GM18951 (cell line): Measurements from ENCODE around the gene MCM8.
"Not testable (repeated sequence)": the region's sequence is repeated elsewhere in the genome, so short reads cannot be mapped to it uniquely, and the experiment has no call there.

Experiments
- POLR2A ChIP-seq: IDR thresholded peaks from 4 replicates; pipeline ENCODE4 v1.6.1; 2011; ENCODE audit warnings: mild to moderate bottlenecking; ENCODE audit not compliant: insufficient read length, insufficient read depth; ENCODE audit errors: extremely low read depth
- in situ Hi-C: fragments of 300-500 bp; cut with MboI; formaldehyde crosslinking; loops from one replicate; pipeline ENCODE4 v1.12.0; 2022; ENCODE audit warnings: low sequenced_read_pairs, mixed read lengths, inconsistent platforms; ENCODE audit not compliant: unreplicated experiment

MCM8 gene

DNA sequence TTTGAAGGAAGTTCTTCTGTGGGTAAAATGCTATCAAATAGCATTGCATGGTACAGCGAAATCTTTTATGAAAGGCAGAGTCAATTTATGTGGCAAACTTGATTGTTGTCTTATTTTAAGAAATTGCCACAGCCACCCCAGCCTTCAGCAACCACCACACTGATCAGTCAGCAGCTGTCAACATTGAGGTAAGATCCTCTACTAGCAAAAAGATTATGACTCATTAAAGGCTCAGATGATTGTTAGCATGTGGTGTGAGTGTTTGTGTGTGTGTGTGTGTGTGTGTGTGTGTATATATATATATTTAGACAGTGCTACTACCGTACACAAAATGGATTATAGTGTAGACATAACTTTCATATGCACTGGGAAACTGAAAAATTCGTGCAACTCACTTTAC, 75.6 kb downstream of the MCM8 start:
- TF ChIP-seq POLR2A, result no peak
- in situ Hi-C loops, result no loop called here

DNA sequence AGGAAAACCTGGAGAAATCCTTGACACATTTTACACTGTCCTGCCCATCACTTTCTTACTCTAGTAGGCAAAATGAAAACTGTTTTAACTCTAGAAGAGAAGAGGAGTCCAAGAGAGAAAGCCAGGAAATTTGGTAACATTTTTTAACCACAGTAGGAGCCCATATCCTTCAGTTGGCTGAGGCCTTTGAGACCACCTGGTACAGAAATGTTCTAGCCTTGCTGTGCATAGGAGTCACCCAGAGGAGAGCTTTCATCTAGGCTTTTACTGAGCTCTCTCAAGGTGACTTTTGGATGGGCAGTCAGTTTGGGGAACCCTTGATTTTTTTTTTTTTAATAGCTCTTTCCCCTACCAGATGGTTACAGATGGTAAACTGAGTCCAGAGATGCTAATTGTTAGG, 78.4 kb downstream of the MCM8 start:
- in situ Hi-C loops, result no loop called here
- TF ChIP-seq POLR2A, result no peak

GRCh38 chr20:6029538-6029937, 79.1 kb downstream of the MCM8 start:
- no peak for TF ChIP-seq POLR2A
- in situ Hi-C loops, result no loop called here

DNA sequence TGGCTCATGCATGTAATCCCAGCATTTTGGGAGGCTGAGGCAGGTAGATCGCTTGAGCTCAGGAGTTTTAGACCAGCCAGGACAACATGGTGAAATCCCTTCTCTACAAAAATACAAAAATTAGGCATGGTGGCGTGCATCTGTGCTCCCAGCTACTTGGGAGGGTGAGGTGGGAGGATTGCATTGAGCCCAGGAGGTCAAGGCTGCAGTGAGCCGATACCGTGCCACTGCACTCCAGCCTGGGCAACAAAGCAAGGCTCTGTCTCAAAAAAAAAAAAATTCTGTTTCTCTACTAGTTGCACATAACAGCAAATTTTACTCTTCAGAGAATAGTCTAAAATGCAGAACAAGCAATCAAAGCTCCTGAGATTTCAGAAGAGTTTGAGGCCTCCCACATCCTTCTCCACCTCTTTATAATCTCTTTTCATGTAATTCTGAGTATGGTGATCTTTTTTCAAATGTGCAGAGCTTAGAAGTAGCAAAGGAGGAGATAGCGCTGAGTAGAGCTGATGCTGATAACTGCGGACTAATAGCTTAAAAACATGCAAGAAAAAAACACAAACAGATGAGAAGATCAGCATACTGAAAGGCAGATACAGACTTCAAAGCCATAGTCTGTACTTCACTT, 80.1 kb downstream of the MCM8 start:
- in situ Hi-C loops, result no loop called here
- no peak for TF ChIP-seq POLR2A

DNA sequence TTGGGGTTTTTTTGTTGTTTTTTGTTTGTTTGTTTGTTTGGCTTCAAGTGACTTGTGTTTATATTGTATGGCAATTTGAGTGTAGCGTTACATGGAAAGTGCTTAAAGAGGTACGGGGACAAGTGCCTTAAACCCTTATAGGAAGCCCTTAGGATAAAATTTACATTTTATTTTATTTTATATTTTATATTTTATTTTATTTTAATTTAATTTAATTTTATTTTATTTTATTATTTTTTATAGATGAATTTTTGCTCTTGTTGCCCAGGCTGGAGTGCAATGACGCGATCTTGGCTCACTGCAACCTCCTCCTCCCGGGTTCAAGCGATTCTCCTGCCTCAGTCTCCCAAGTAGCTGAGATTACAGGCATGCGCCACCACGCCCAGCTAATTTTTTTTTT, 82.5 kb downstream of the MCM8 start:
- in situ Hi-C loops, result not testable (repeated sequence)

DNA sequence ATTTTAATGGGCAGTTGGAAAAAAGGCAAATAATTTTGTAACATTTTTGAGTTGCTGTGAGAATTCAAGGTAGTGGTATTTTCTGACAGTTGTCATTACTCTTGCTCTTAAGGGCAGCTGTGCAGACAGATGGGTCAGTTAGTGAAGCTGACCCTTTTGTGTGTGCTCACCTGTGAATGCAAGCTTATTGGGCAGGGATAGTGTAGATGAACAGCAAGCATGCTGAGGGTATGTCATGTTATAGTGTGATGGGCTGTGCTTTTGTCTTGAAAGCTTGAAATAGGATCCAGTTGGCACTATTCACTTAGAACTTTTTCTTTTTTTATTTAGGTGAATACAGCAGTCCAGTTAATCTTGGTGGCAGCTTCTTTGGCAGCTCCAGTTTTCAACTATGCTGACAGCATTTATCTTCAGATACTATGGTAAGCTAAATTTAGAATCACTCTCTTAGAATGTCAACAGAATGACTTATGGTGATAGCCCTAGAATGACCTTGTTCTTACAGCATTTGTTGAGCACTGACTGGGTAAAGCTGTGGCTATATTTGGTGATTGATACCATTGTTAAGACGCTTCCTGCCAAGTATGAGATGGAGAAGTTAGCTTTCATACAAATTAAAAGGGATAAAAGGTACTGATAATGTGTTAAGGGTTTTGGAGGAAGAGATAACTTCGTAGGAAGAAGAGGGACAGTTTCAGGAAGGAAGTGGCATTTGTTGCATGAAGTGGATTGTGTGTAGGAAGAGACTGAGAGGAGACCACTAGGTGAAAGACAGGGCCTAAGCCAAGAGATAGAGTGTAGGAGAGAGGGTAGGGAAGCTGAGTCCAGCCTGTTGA, 83.9 kb downstream of the MCM8 start:
- in situ Hi-C loops, result no loop called here

GRCh38 chr20:6036213-6036612, 85.8 kb downstream of the MCM8 start:
- no peak for TF ChIP-seq POLR2A

More for the DNA sequence above, 83.9 kb downstream of the MCM8 start:
- TF ChIP-seq POLR2A, result no peak

DNA sequence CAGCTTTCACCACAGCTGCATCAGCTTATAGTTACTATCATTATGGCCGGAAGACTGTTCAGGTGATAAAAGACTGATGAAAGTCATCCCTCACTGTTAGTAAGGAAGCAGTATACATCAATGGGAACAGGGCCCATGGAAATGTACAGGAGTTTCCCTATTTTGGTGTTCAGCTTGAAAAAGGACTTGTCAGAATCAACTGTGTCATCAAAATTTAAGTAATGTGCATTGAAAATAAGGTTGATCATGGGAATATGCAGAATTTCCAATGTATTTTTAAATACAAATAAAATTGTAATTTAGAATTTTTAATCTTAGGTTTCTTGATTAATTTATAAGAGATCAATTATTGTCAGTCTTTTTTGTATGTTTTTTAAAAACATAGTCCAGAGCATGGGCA, 86.6 kb downstream of the MCM8 start:
- in situ Hi-C loops, result no loop called here

More at GRCh38 chr20:6036213-6036612, 85.8 kb downstream of the MCM8 start:
- in situ Hi-C loops, result no loop called here

GRCh38 chr20:6038256-6038655, 87.8 kb downstream of the MCM8 start:
- in situ Hi-C loops, result no loop called here
- no peak for TF ChIP-seq POLR2A

More for the DNA sequence above, 86.6 kb downstream of the MCM8 start:
- TF ChIP-seq POLR2A, result no peak

DNA sequence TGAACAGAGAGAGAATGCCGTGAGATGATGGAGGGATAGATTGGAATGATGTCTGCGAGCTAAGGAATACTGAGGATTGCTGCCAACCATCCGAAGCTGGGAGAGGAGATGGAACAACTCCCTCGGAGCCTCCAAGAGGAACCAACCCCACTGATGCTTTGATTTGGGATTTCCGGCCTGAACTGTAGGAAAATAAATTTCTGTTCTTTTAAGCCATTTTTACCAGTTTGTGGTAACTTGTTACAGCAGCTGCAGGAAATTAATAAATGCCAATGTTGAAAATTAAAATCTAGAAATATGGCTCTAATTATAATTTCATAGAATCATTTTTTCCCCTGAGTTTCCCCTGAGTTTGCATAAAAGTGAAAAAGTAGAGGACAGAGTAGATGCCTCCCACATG, 89.3 kb downstream of the MCM8 start:
- in situ Hi-C loops, result no loop called here
- no peak for TF ChIP-seq POLR2A

DNA sequence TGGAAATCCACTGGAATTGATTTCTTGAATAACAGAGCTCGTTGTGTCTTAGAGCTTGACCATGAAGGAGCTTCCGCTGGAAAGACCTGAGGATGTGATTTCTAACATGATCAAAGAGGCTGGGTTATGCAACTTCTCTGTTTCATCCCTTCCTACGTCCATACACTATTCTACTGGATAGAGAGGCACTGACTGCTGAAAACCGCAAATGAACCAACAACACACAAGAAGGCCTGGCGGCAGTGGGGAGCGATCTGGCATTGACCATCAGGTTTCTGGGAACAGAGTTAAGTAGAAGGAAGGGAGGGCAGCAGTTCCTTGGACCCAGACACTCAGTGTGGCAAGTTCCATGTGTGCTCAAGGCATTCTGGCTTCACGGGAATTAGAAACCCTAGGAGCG, 90.1 kb downstream of the MCM8 start:
- TF ChIP-seq POLR2A, result no peak
- in situ Hi-C loops, result no loop called here

DNA sequence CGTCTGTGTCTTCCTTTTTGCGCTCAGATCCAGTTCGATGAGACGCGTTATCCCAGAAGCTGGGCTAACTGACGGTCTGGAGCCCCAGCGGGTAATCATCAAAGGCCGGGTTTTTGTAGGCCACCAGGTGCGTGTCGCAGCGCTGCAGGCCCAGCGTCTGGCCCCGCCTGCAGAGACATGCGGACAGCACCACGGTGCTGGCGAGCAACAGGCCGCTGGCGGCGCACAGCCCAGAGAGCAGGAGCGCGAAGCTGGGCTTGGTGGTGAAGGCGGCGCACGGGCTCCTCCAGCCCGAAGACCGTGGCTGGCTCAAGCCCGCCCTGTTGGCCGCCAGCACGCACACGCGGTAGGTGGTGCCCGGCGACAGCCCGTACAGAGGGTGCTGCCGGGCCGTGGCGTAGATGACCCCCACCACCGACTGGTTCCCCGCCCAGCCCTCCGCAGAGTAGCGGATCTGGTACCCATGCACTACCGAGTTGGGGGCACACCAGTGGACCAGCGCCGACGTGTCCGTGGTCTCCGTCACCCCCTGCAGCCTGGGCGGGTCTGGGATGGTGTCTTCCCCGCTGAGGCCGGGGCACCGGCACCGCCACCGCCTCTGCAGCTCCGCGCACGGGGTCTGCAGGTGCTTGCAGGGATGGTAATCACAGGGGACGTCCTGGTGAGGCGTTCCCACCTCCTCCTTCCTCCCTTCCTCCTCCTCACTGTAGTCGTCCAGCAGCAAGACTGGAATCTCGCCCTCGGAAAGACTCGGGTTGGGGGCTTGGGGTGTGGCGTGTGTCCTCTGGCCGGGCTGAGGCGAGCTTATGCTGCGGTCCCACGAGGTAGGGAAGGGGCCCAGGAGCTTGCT, 90.7 kb downstream of the MCM8 start:
- TF ChIP-seq POLR2A, result no peak
- in situ Hi-C loops, result no loop called here

GRCh38 chr20:6041808-6042265, 91.4 kb downstream of the MCM8 start:
- TF ChIP-seq POLR2A, result no peak
- in situ Hi-C loops, result no loop called here
